Lung (tissue), 13 donors: ENCODE results near the gene HIC1. TPM values are rescaled to one million over a fixed set of nuclear protein-coding genes. Genes with fewer than 3 reads are reported as not detected.

Experiments
- ATAC-seq: fragments of 200-7000 bp; cut with Tn5 transposase; one replicate; pipeline ENCODE4 v1.9.1; 2020; ENCODE audit warnings: moderate number of reproducible peaks; ENCODE audit not compliant: insufficient read depth, low FRiP score
- DNase-seq, 3 donors: peaks; one replicate each; pipeline ENCODE4 v3.0.0-alpha.2; 2013 to 2017
- H3K27ac ChIP-seq, 2 donors: one replicate each; pipeline ENCODE4 v1.5.1; 2013; ENCODE audit warnings: mild to moderate bottlenecking in 2 of 2, moderate library complexity in 2 of 2, control low read depth in 1 of 2, inconsistent platforms in 1 of 2, low read depth in 1 of 2, low read length in 1 of 2
- H3K27me3 ChIP-seq, 3 donors: one replicate each; pipeline ENCODE4 v1.5.1; 2013; ENCODE audit warnings: low read length in 2 of 3; ENCODE audit not compliant: control insufficient read depth in 3 of 3, insufficient read depth in 3 of 3
- H3K36me3 ChIP-seq, 4 donors: one replicate each; pipeline ENCODE4 v1.5.1; 2013; ENCODE audit warnings: low read length in 4 of 4, mild to moderate bottlenecking in 1 of 4, moderate library complexity in 1 of 4; ENCODE audit not compliant: control insufficient read depth in 4 of 4, insufficient read depth in 4 of 4
- H3K4me1 ChIP-seq, 5 donors: one replicate each; pipeline ENCODE4 v1.5.1; 2013; ENCODE audit warnings: low read length in 5 of 5, mild to moderate bottlenecking in 2 of 5, moderate library complexity in 1 of 5; ENCODE audit not compliant: control insufficient read depth in 5 of 5, insufficient read depth in 5 of 5
- H3K4me3 ChIP-seq: one replicate; pipeline ENCODE4 v1.5.1; 2013; ENCODE audit warnings: mild to moderate bottlenecking, control low read depth, moderate library complexity
- H3K9ac ChIP-seq, 2 donors: one replicate each; pipeline ENCODE4 v1.5.1; 2013; ENCODE audit warnings: low read length in 2 of 2, control low read depth in 1 of 2; ENCODE audit not compliant: insufficient read depth in 1 of 2
- H3K9me3 ChIP-seq, 4 donors: one replicate each; pipeline ENCODE4 v1.5.1; 2013; ENCODE audit warnings: low read length in 3 of 4, mild to moderate bottlenecking in 1 of 4, moderate library complexity in 1 of 4; ENCODE audit not compliant: control insufficient read depth in 4 of 4, insufficient read depth in 3 of 4
- CTCF ChIP-seq: IDR thresholded peaks from 2 replicates; pipeline ENCODE4 v1.5.1; 2012; ENCODE audit warnings: mild to moderate bottlenecking; ENCODE audit errors: control extremely low read depth, extremely low read depth
- WGBS, 2 donors: extraction: QIAGEN DNeasy Blood & Tissue Kit; methylation state at CpG; one replicate each; pipeline ENCODE4 v1.1.7; 2013; 5-methylcytosine and 5-hydroxymethylcytosine counted together
- polyA plus RNA-seq, 2 donors: library from polyadenylated mRNA; stranded (reverse); fragments of 200-250 nt; gene quantifications; one replicate each; pipeline ENCODE4 v1.2.1, GENCODE V29; 2013
- small RNA-seq: library from RNA; depleted of rRNA; stranded (forward); fragments of <200 nt; gene quantifications from one replicate; pipeline ENCODE3, GENCODE V24; 2014; ENCODE audit warnings: low replicate concordance
- total RNA-seq, 2 donors: library from RNA; depleted of rRNA in 1 of 2; stranded (reverse); fragments of >200 nt in 1 of 2; gene quantifications; one replicate each; pipeline ENCODE4 v1.2.1, GENCODE V29; 2014 to 2021
- donor health status: control.
- donor health status: control.
- donor health status: Bipolar disorder and iron deficiency.
- donor health status: healthy.
- donor health status: DM: yes; HTN: yes; CAD: no.

HIC1 gene
- total and polyA plus RNA-seq, 4 donors: 5.5 to 34.8 (median 21.6) TPM

GRCh38 chr17:2111691-2112090 is 56.8 kb downstream of the HIC1 start:
- DNase-seq: peak; percentile 68 to 92 (median 82)

More at GRCh38 chr17:2111691-2112090, 56.8 kb downstream of the HIC1 start:
- no peaks in the 10 kb centered on the region for H3K9me3 ChIP-seq
- no peaks in the 10 kb centered on the region for H3K27me3 ChIP-seq
- H3K4me1 ChIP-seq: peaks cover 6 to 54% (median 34%) of the 10 kb centered on the region in 5 donors
- H3K36me3 ChIP-seq: no peaks in the 10 kb centered on the region
- H3K27ac ChIP-seq: no peak overlapping the region
- WGBS, 2 donors: 68 to 81% methylated on average over 5 of the region's 5 CpGs
- no peak overlapping the region for H3K4me3 ChIP-seq
- H3K9ac ChIP-seq: no peak overlapping the region
- TF ChIP-seq CTCF: no peak
- no peak for ATAC-seq

Small RNA genes within 50 kb of the gene (small RNA-seq; reads per million reads assigned to genes)
- gene AC090617.6 (not detected), gene AC090617.9 (not detected), gene MIR132 (9.3 reads per million, percentile 96 among the genes with 10 or more reads in this experiment), gene MIR212 (7.2 reads per million, percentile 95 among the genes with 10 or more reads in this experiment), gene OVCA2 (not detected)

Other genes with a start within 250 kb of the HIC1 start
- gene SMYD4, start 225.2 kb upstream of the HIC1 start, total RNA-seq: 10 to 100 TPM; 14.7 to 18.2 TPM
- gene SMYD4, start 225.2 kb upstream of the HIC1 start, polyA plus RNA-seq: 1 to 10 TPM; 7.5 to 7.7 TPM
- gene RPA1, start 225.1 kb upstream of the HIC1 start, total RNA-seq: 10 to 100 TPM; 44.1 to 82.6 TPM
- gene RPA1, start 225.1 kb upstream of the HIC1 start, polyA plus RNA-seq: 10 to 100 TPM; 10.7 to 23.0 TPM
- gene RTN4RL1, start 29.8 kb upstream of the HIC1 start, total RNA-seq: 1 to 10 TPM in 1 of 2 donors, under 1 TPM in 1; 0.65 to 7.3 TPM
- gene RTN4RL1, start 29.8 kb upstream of the HIC1 start, polyA plus RNA-seq: 1 to 10 TPM; 1.2 to 3.5 TPM
- gene DPH1, start 24.9 kb upstream of the HIC1 start, total RNA-seq: 10 to 100 TPM; 32.7 to 37.8 TPM
- gene DPH1, start 24.9 kb upstream of the HIC1 start, polyA plus RNA-seq: 10 to 100 TPM; 21.1 to 21.6 TPM
- gene OVCA2, start 13.1 kb upstream of the HIC1 start, total RNA-seq: 10 to 100 TPM; 11.1 to 31.7 TPM
- 10 to 100 TPM; 43.2 to 55.4 TPM for gene OVCA2, start 13.1 kb upstream of the HIC1 start, polyA plus RNA-seq
- 10 to 100 TPM; 36.2 to 45.1 TPM for gene SMG6, start 248.7 kb downstream of the HIC1 start, total RNA-seq
- 10 to 100 TPM; 17.6 to 21.6 TPM for gene SMG6, start 248.7 kb downstream of the HIC1 start, polyA plus RNA-seq
- gene SRR, start 248.8 kb downstream of the HIC1 start, total RNA-seq: 10 to 100 TPM in 1 of 2 donors, 1 to 10 TPM in 1; 8.1 to 17.3 TPM
- 1 to 10 TPM; 5.0 to 7.5 TPM for gene SRR, start 248.8 kb downstream of the HIC1 start, polyA plus RNA-seq